HepG2 (cell line): ENCODE data around the gene SAMMSON. TPM values are rescaled to one million over a fixed set of nuclear protein-coding genes. Genes with fewer than 3 reads are reported as not detected.

Experiments
- ATAC-seq: fragments of 200-7000 bp; cut with Tn5 transposase; 3 replicates; pipeline ENCODE4 v1.9.1; 2020; ENCODE audit warnings: mild to moderate bottlenecking, moderate library complexity
- BruUV-seq: library from RNA; stranded (reverse); fragments of 400-500 nt; replicated peaks from 2 replicates; lab custom pipeline; 2021; lab: Mats Ljungman, UMichigan
- CTCF ChIA-PET: fragments of 300-600 bp; formaldehyde crosslinking; extraction: SDS; loops from one replicate; lab custom pipeline; 2021; ENCODE audit warnings: low total read pairs, inconsistent platforms, low intra/inter-chr PET ratio; lab: Yijun Ruan, JAX
- POLR2A ChIA-PET: fragments of 350-600 bp; sonication (Branson Sonifier 250); formaldehyde crosslinking; loops from one replicate; lab custom pipeline; 2020; ENCODE audit warnings: antibody characterized with exemption, inconsistent platforms; lab: Yijun Ruan, JAX
- DNase-seq: peaks from one replicate; pipeline ENCODE4 v3.0.0-alpha.2; 2015; ENCODE audit warnings: low spot score
- FAIRE-seq: peaks from 3 replicates; lab custom pipeline; 2011; peaks lifted over from hg19 to GRCh38; lab: Jason Lieb, UNC
- H2AFZ ChIP-seq: one replicate; pipeline ENCODE4 v1.6.1; 2011; ENCODE audit warnings: low read length, inconsistent platforms
- H3K27ac ChIP-seq: fragments of 300-600 bp; 3 replicates; pipeline ENCODE4 v1.8.0; 2011; ENCODE audit warnings: mixed run types, mild to moderate bottlenecking, mixed read lengths, low read length, inconsistent platforms; ENCODE audit not compliant: insufficient read depth; ENCODE audit errors: extremely low read length
- H3K27me3 ChIP-seq, 2 experiments: fragments of 200-600 bp in 1 of 2; 2 replicates in 1 of 2; 3 replicates in 1 of 2; pipeline versions ENCODE4 v1.6.0 to v1.8.0; 2011; ENCODE audit warnings: low read length in 2 of 2, mild to moderate bottlenecking in 2 of 2, moderate library complexity in 2 of 2, inconsistent platforms in 1 of 2; ENCODE audit not compliant: insufficient read depth in 2 of 2, control insufficient read depth in 1 of 2
- H3K36me3 ChIP-seq, 2 experiments: fragments of 200-600 bp in 1 of 2; replicated peaks in 1 of 2; 2 replicates in 1 of 2; 3 replicates in 1 of 2; pipeline versions ENCODE4 v1.5.1 to v1.8.0; 2011; ENCODE audit warnings: low read length in 2 of 2, inconsistent platforms in 1 of 2; ENCODE audit not compliant: insufficient read depth in 2 of 2, control insufficient read depth in 1 of 2
- H3K4me1 ChIP-seq: 2 replicates; pipeline ENCODE4 v1.5.1; 2012; ENCODE audit warnings: low read length, inconsistent platforms; ENCODE audit not compliant: insufficient read depth
- H3K4me2 ChIP-seq: 2 replicates; pipeline ENCODE4 v1.6.0; 2011; ENCODE audit warnings: low read depth, low read length, inconsistent platforms
- H3K4me3 ChIP-seq, 3 experiments: fragments of 200-600 bp in 1 of 3; sonication (generic), shearing (Covaris generic) in 1 of 3; replicated peaks in 1 of 3; 2 replicates each; pipeline ENCODE4 v1.5.1; 2011 to 2016; ENCODE audit warnings: low read length in 3 of 3, inconsistent platforms in 2 of 3, low read depth in 2 of 3, mild to moderate bottlenecking in 2 of 3, control low read depth in 1 of 3, mixed read lengths in 1 of 3; ENCODE audit not compliant: insufficient read depth in 1 of 3
- H3K79me2 ChIP-seq: one replicate; pipeline ENCODE4 v1.6.1; 2011; ENCODE audit warnings: low read length, inconsistent platforms; ENCODE audit not compliant: insufficient read depth
- H3K9ac ChIP-seq: 2 replicates; pipeline ENCODE4 v1.6.0; 2011; ENCODE audit warnings: mild to moderate bottlenecking, low read depth, low read length, inconsistent platforms; ENCODE audit not compliant: insufficient read depth
- H3K9me3 ChIP-seq: 2 replicates; pipeline ENCODE4 v1.5.1; 2012; ENCODE audit warnings: mild to moderate bottlenecking, low read length
- H4K20me1 ChIP-seq: 2 replicates; pipeline ENCODE4 v1.6.0; 2011; ENCODE audit warnings: inconsistent platforms, mild to moderate bottlenecking, low read length, moderate library complexity; ENCODE audit not compliant: insufficient read depth
- EHMT2 ChIP-seq: fragments of 200-600 bp; sonication (generic); IDR thresholded peaks from 2 replicates; pipeline ENCODE4 v1.7.0; 2017; ENCODE audit warnings: antibody characterized with exemption, low read depth, low read length, borderline replicate concordance
- MED1 ChIP-seq: sonication (generic); formaldehyde crosslinking; IDR thresholded peaks from 2 replicates; pipeline ENCODE4 v1.4.0; 2020; ENCODE audit warnings: missing genetic modification reagents
- MEIS2 ChIP-seq: sonication (generic); formaldehyde crosslinking; IDR thresholded peaks from 2 replicates; pipeline ENCODE4 v1.9.0; 2021; ENCODE audit warnings: mild to moderate bottlenecking, missing genetic modification reagents
- POLR2G ChIP-seq: fragments of 200-400 bp; formaldehyde crosslinking; IDR thresholded peaks from 2 replicates; pipeline ENCODE4 v1.6.1; 2018; ENCODE audit warnings: mild to moderate bottlenecking, low read depth, low read length, moderate library complexity
- SMARCC2 ChIP-seq: fragments of 450-650 bp; IDR thresholded peaks from 2 replicates; pipeline ENCODE4 v1.6.1; 2017; ENCODE audit warnings: antibody characterized with exemption, mild to moderate bottlenecking
- ZBTB38 ChIP-seq: sonication (generic); formaldehyde crosslinking; IDR thresholded peaks from 2 replicates; pipeline ENCODE4 v1.5.1; 2020; ENCODE audit warnings: mild to moderate bottlenecking, missing genetic modification reagents
- ZNF10 ChIP-seq: sonication (generic); formaldehyde crosslinking; IDR thresholded peaks from 2 replicates; pipeline ENCODE4 v1.4.0; 2020; ENCODE audit warnings: mild to moderate bottlenecking, low read depth, missing genetic modification reagents, borderline replicate concordance
- ZNF572 ChIP-seq: sonication (generic); formaldehyde crosslinking; IDR thresholded peaks from 2 replicates; pipeline ENCODE4 v1.5.1; 2020; ENCODE audit warnings: mild to moderate bottlenecking, missing genetic modification reagents
- ZNF839 ChIP-seq: sonication (generic); formaldehyde crosslinking; IDR thresholded peaks from 2 replicates; pipeline ENCODE4 v1.4.0; 2020; ENCODE audit warnings: missing genetic modification reagents, mild to moderate bottlenecking, borderline replicate concordance
- ZSCAN22 ChIP-seq: sonication (generic); formaldehyde crosslinking; IDR thresholded peaks from 2 replicates; pipeline ENCODE4 v1.4.0; 2020; ENCODE audit warnings: mild to moderate bottlenecking, missing genetic modification reagents
- ZSCAN30 ChIP-seq: sonication (generic); formaldehyde crosslinking; IDR thresholded peaks from 2 replicates; pipeline ENCODE4 v1.5.0; 2020; ENCODE audit warnings: mild to moderate bottlenecking, missing genetic modification reagents
- ZZZ3 ChIP-seq: sonication (generic); formaldehyde crosslinking; IDR thresholded peaks from 2 replicates; pipeline ENCODE4 v1.4.0; 2020; ENCODE audit warnings: missing genetic modification reagents, mild to moderate bottlenecking, borderline replicate concordance
- WGBS: methylation state at CpG from one replicate; pipeline ENCODE4 v1.1.6; 2017; ENCODE audit warnings: low lambda C conversion rate; 5-methylcytosine and 5-hydroxymethylcytosine counted together
- in situ Hi-C: cut with HindIII; loops from 2 replicates; pipeline ENCODE4 v1.10.0; 2017; ENCODE audit warnings: low pct_unique_long_range_greater_than_20kb; ENCODE audit not compliant: extremely low pct_ligation_motif_present
- intact Hi-C: fragments of 100-400 bp; cut with micrococcal nuclease; formaldehyde crosslinking; loops from one replicate; pipeline ENCODE4 v1.10.0; 2022; ENCODE audit not compliant: unreplicated experiment
- polyA plus RNA-seq, 8 experiments: library from polyadenylated mRNA; depleted of rRNA in 3 of 8; stranded (reverse) in 7 of 8; unstranded in 1 of 8; fragments of >200 nt; fragmentation: Illumina TruSeq in 4 of 8; extraction: Trizol in 4 of 8; gene quantifications; 2 replicates each; pipeline versions ENCODE4 v1.2.1 to v1.2.3, GENCODE V29; 2011 to 2016; ENCODE audit warnings: low read depth in 4 of 8, missing spikeins in 1 of 8, mixed read lengths in 1 of 8; ENCODE audit not compliant: insufficient read depth in 1 of 8
- total RNA-seq, 5 experiments: library from RNA; depleted of rRNA; stranded (reverse); fragments of >200 nt; fragmentation: Illumina TruSeq; extraction: Trizol; gene quantifications; 2 replicates each; pipeline ENCODE4 v1.2.3, GENCODE V29; 2016; ENCODE audit warnings: low read depth in 1 of 5
- TF ChIP-seq, protein P1 (sequence below): sonication (generic); formaldehyde crosslinking; IDR thresholded peaks from 2 replicates; pipeline ENCODE4 v1.4.0; 2020; ENCODE audit warnings: low read depth, mild to moderate bottlenecking, missing genetic modification reagents
- TF ChIP-seq, protein P2 (sequence below): IDR thresholded peaks from 2 replicates; pipeline ENCODE4 v1.6.1; 2016; ENCODE audit warnings: missing biosample characterization, missing genetic modification reagents, low read depth
- TF ChIP-seq, protein P3 (sequence below): sonication (generic); formaldehyde crosslinking; IDR thresholded peaks from 2 replicates; pipeline ENCODE4 v1.5.0; 2020; ENCODE audit warnings: mild to moderate bottlenecking, low read depth, missing genetic modification reagents, borderline replicate concordance

Gene SAMMSON
- total and polyA plus RNA-seq, 2 of the 13 experiments (the other 11 are each of a cell fraction or from before 2014, with no cell fraction given) = not detected

DNA sequence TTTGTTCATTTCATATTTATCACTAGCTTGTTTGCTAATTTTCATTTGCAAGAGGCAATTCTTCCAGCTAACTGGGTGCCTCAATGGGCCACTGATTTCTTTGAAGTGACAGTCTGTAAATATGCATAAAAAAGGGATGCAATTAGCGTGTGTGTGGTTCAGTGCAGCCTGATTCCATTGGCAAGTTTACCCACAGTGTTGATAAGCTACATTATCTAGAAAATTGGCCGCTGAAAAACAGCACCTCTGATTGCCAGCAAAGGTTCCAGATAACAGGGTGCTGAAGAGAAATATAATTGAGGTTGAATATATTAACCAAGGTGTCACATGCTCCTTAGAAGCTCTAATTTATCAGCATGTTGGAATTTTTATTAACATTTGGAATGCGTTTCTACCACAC lies 76.9 kb downstream of the SAMMSON start:
- ChIA-PET CTCF (no interaction called here), POLR2A (no interaction called here)
- in situ Hi-C loops (no loop called here), intact Hi-C loops (no loop called here)
- H3K4me1 ChIP-seq = peaks cover 19% of the 10 kb centered on the region
- no peak for DNase-seq
- no peak for FAIRE-seq
- no peak overlapping the region for H2AFZ ChIP-seq
- H3K27me3 ChIP-seq = no peaks in the 10 kb centered on the region; a peak in 1 of 5 replicates
- H3K4me3 ChIP-seq = no peak overlapping the region
- TF ChIP-seq ZNF10 (CRISPR knock-in tag) (no peak), ZNF572 (no peak)
- no peak overlapping the region for H3K4me2 ChIP-seq
- H3K79me2 ChIP-seq = no peaks in the 10 kb centered on the region
- H3K36me3 ChIP-seq = no peaks in the 10 kb centered on the region
- no peaks in the 10 kb centered on the region for H4K20me1 ChIP-seq
- no peak for ATAC-seq
- H3K9me3 ChIP-seq = no peaks in the 10 kb centered on the region
- WGBS = 0% methylated on average over 3 of the region's 3 CpGs
- H3K9ac ChIP-seq = no peak overlapping the region
- no peak overlapping the region for H3K27ac ChIP-seq
- no TSS peak for BruUV-seq

DNA sequence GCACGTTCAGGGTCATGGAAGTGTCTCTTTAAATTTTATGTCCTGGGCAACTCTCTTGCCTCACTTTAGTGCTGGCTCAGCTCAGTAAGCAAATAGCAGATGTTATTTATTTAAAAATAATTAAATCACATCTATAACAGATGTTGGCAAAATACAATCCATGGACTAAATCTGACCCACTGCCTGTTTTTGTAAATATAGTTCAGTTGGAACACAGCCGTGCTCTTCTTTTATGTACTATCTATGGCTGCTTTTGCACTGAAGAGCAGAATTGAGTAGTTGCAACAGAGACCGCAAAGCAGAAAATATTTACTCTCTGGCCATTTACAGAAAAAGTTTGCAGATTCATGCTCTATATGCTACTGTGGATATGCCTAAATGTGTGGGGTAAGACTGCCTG lies 79.2 kb downstream of the SAMMSON start:
- in situ Hi-C loops = no loop called here
- Histone ChIP-seq H4K20me1 (no peaks in the 10 kb centered on the region), H3K27ac (no peak overlapping the region), H3K36me3 (no peaks in the 10 kb centered on the region), H3K9ac (no peak overlapping the region), H3K27me3 (no peaks in the 10 kb centered on the region; a peak in 1 of 5 replicates), H2AFZ (no peak overlapping the region), H3K4me3 (no peak overlapping the region), H3K9me3 (no peaks in the 10 kb centered on the region), H3K4me1 (no peaks in the 10 kb centered on the region), H3K4me2 (no peak overlapping the region), H3K79me2 (no peaks in the 10 kb centered on the region)
- TF ChIP-seq EHMT2 (no peak), POLR2G (no peak), ZZZ3 (no peak), ZSCAN22 (no peak), ZSCAN30 (CRISPR knock-in tag) (no peak), MED1 (CRISPR knock-in tag) (no peak), ZNF839 (CRISPR knock-in tag) (no peak), SMARCC2 (no peak), ZBTB38 (CRISPR knock-in tag) (no peak), MEIS2 (CRISPR knock-in tag) (no peak)
- TF ChIP-seq, protein P1, sequence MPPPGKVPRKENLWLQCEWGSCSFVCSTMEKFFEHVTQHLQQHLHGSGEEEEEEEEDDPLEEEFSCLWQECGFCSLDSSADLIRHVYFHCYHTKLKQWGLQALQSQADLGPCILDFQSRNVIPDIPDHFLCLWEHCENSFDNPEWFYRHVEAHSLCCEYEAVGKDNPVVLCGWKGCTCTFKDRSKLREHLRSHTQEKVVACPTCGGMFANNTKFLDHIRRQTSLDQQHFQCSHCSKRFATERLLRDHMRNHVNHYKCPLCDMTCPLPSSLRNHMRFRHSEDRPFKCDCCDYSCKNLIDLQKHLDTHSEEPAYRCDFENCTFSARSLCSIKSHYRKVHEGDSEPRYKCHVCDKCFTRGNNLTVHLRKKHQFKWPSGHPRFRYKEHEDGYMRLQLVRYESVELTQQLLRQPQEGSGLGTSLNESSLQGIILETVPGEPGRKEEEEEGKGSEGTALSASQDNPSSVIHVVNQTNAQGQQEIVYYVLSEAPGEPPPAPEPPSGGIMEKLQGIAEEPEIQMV (CRISPR knock-in tag) = no peak
- TF ChIP-seq, protein P2, sequence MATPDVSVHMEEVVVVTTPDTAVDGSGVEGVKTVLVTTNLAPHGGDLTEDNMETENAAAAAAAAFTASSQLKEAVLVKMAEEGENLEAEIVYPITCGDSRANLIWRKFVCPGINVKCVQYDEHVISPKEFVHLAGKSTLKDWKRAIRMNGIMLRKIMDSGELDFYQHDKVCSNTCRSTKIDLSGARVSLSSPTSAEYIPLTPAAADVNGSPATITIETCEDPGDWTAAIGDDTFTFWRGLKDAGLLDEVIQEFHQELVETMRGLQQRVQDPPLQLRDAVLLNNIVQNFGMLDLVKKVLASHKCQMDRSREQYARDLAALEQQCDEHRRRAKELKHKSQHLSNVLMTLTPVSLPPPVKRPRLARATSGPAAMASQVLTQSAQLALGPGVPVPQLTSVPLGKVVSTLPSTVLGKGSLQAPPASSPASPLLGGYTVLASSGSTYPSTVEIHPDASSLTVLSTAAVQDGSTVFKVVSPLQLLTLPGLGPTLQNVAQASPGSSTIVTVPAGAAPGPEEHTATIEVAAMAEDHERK (CRISPR knock-in tag) = no peak
- TF ChIP-seq, protein P3, sequence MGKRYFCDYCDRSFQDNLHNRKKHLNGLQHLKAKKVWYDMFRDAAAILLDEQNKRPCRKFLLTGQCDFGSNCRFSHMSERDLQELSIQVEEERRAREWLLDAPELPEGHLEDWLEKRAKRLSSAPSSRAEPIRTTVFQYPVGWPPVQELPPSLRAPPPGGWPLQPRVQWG = no peak
- CTCF ChIA-PET = no interaction called here
- no TSS peak for BruUV-seq
- DNase-seq (no peak), ATAC-seq (no peak), FAIRE-seq (no peak)
- POLR2A ChIA-PET = no interaction called here
- WGBS = 35% methylated on average over 3 of the region's 3 CpGs
- intact Hi-C loops = no loop called here
